ENCODE measurements around the gene MUC5B.

MUC5B gene

GRCh38 chr11:1177771-1178090 lies 45.1 kb upstream of the MUC5B start:
- TF ChIP-seq, protein P1, sequence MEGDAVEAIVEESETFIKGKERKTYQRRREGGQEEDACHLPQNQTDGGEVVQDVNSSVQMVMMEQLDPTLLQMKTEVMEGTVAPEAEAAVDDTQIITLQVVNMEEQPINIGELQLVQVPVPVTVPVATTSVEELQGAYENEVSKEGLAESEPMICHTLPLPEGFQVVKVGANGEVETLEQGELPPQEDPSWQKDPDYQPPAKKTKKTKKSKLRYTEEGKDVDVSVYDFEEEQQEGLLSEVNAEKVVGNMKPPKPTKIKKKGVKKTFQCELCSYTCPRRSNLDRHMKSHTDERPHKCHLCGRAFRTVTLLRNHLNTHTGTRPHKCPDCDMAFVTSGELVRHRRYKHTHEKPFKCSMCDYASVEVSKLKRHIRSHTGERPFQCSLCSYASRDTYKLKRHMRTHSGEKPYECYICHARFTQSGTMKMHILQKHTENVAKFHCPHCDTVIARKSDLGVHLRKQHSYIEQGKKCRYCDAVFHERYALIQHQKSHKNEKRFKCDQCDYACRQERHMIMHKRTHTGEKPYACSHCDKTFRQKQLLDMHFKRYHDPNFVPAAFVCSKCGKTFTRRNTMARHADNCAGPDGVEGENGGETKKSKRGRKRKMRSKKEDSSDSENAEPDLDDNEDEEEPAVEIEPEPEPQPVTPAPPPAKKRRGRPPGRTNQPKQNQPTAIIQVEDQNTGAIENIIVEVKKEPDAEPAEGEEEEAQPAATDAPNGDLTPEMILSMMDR (IDR thresholded peaks at IDR 0.05; ENCODE audit: low read depth, low read length) = no peak
- no peak overlapping the region for H3K4me3 ChIP-seq (ENCODE audit: low read depth, low read length)
- in situ Hi-C loops (cut with HindIII; ENCODE audit: low sequenced_read_pairs) = no loop called here
- no peak for DNase-seq (ENCODE audit: low read depth, low spot score)

DNA sequence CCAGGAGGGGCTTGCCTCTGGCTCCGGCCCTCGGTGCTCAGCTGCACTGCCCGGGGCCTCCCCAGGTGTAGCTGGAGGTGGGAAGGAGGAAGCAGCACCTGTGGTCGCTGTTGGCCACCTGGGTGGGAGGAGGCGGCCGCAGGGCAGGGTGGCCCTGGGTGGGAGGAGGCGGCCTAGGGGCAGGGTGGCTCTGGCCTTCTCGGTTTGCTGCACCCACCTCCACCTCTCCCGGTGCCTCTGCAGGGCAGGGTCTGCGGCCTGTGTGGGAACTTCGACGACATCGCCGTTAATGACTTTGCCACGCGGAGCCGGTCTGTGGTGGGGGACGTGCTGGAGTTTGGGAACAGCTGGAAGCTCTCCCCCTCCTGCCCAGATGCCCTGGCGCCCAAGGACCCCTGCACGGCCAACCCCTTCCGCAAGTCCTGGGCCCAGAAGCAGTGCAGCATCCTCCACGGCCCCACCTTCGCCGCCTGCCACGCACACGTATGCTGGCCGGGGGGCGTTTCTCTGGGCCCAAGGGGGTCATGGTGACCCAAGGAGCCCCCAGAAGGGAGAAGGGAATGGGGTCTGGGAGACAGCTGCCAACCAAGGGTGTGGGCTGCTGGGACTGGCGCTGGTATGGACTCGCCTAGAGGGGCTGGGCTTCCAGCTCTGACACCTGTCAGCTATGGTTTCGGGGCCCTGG lies 44.5 kb upstream of the MUC5B start:
- TF ChIP-seq, protein P1 (IDR thresholded peaks at IDR 0.05; ENCODE audit: low read depth, low read length) = no peak
- in situ Hi-C loops (cut with HindIII; ENCODE audit: low sequenced_read_pairs) = no loop called here
- no peak for DNase-seq (ENCODE audit: low read depth, low spot score)
- no peak overlapping the region for H3K4me3 ChIP-seq (ENCODE audit: low read depth, low read length)

DNA sequence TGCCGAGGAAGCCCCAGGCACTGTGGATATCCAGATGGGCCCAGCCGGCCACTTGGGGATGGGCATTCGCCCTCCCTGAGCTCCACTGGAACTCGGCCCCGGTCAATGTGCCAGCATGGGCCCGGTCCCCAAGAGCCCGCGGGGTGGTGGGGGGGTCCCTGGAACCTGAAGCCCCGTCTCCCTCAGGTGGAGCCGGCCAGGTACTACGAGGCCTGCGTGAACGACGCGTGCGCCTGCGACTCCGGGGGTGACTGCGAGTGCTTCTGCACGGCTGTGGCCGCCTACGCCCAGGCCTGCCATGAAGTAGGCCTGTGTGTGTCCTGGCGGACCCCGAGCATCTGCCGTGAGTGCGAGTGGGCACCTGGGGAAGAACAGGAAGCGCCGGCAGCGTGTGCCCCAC lies 44.0 kb upstream of the MUC5B start:
- in situ Hi-C loops (cut with HindIII; ENCODE audit: low sequenced_read_pairs) = no loop called here
- no peak for DNase-seq (ENCODE audit: low read depth, low spot score)

DNA sequence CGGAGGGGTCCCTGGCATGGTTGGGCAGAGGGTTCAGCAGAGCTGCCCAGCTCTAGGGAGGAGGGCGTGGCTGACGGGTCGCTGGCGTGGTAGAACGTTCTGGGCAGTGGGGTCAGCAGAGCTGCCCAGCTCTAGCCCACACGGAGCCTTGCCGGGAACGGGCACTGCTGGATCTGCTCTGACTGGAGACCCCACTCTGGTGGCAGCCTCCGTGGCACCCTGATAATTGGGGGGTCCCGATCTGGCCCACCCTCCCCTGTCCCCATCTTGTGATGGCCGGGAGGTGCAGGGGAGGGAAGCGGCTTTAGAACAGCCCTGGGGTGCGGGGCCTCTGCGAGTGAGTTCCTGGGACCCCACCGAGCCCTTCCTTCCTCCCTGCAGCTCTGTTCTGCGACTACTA lies 43.2 kb upstream of the MUC5B start:
- DNase-seq (ENCODE audit: low read depth, low spot score) = no peak
- in situ Hi-C loops (cut with HindIII; ENCODE audit: low sequenced_read_pairs) = no loop called here
- H3K4me3 ChIP-seq (ENCODE audit: low read depth, low read length) = no peak overlapping the region
- TF ChIP-seq, protein P1 (IDR thresholded peaks at IDR 0.05; ENCODE audit: low read depth, low read length) = no peak

More for the DNA sequence above, 44.0 kb upstream of the MUC5B start:
- TF ChIP-seq, protein P1 (IDR thresholded peaks at IDR 0.05; ENCODE audit: low read depth, low read length) = no peak
- no peak overlapping the region for H3K4me3 ChIP-seq (ENCODE audit: low read depth, low read length)

DNA sequence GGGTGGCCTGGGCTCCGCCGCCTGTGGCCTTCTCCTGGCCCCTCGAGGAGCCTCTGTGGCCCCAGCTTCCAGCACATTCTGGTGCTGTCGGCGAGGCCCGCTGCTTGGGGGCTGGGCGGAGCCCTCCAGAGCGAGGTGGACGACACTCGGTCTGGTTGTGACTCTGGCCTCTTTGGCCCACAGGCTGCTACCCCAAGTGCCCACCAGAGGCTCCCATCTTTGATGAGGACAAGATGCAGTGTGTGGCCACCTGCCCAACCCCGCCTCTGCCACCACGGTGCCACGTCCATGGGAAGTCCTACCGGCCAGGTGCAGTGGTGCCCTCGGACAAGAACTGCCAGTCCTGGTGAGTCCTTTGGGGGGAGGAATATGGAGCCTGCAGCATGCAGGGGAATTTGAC lies 42.7 kb upstream of the MUC5B start:
- TF ChIP-seq, protein P1 (IDR thresholded peaks at IDR 0.05; ENCODE audit: low read depth, low read length) = no peak
- in situ Hi-C loops (cut with HindIII; ENCODE audit: low sequenced_read_pairs) = no loop called here
- no peak overlapping the region for H3K4me3 ChIP-seq (ENCODE audit: low read depth, low read length)
- DNase-seq (ENCODE audit: low read depth, low spot score) = no peak

- DNase-seq (ENCODE audit: low read depth, low spot score) = no peak
- in situ Hi-C loops (cut with HindIII; ENCODE audit: low sequenced_read_pairs) = no loop called here
- H3K4me3 ChIP-seq (ENCODE audit: low read depth, low read length) = no peak overlapping the region
- TF ChIP-seq, protein P1 (IDR thresholded peaks at IDR 0.05; ENCODE audit: low read depth, low read length) = no peak
These were observed 41.9 kb upstream of the MUC5B start for GRCh38 chr11:1180947-1181391.
